Activated T-cell treated with anti-CD3 and anti-CD28 coated beads for 4 hours (primary cell): ENCODE data around the gene P3H3.
A peak's percentile ranks its signal among the peaks of the same experiment; 100 is the strongest.

Experiments
- DNase-seq: peaks from one replicate; pipeline ENCODE4 v3.0.0-alpha.2; 2020

Gene P3H3

GRCh38 chr12:6826734-6827436, 1.3 kb upstream of the P3H3 start:
- no peak for DNase-seq

- DNase-seq = peak; percentile 42
These were observed 733 bp upstream of the P3H3 start for GRCh38 chr12:6827437-6827911.

- DNase-seq = peak; percentile 36
These were observed 751 bp downstream of the P3H3 start for GRCh38 chr12:6828781-6829535.

GRCh38 chr12:6829536-6830220, 1.5 kb downstream of the P3H3 start:
- no peak for DNase-seq

- no peak for DNase-seq
These were observed 2.2 kb downstream of the P3H3 start for GRCh38 chr12:6830286-6830890.

GRCh38 chr12:6830999-6831398, 2.8 kb downstream of the P3H3 start:
- no peak for DNase-seq

- DNase-seq = no peak
These were observed 3.3 kb downstream of the P3H3 start for GRCh38 chr12:6831450-6831995.

GRCh38 chr12:6832125-6832524, 3.9 kb downstream of the P3H3 start:
- no peak for DNase-seq

GRCh38 chr12:6833189-6833890, 5.1 kb downstream of the P3H3 start:
- DNase-seq = no peak

GRCh38 chr12:6834254-6834653, 6.0 kb downstream of the P3H3 start:
- DNase-seq = no peak

GRCh38 chr12:6834873-6835272, 6.7 kb downstream of the P3H3 start:
- DNase-seq = no peak

- no peak for DNase-seq
These were observed 8.6 kb downstream of the P3H3 start for GRCh38 chr12:6836851-6837250.

GRCh38 chr12:6837370-6838060, 9.3 kb downstream of the P3H3 start:
- DNase-seq = no peak

- no peak for DNase-seq
These were observed 10.6 kb downstream of the P3H3 start for GRCh38 chr12:6838854-6839253.

GRCh38 chr12:6839482-6840201, 11.4 kb downstream of the P3H3 start:
- no peak for DNase-seq

- no peak for DNase-seq
These were observed 12.1 kb downstream of the P3H3 start for GRCh38 chr12:6840330-6840729.

GRCh38 chr12:6840761-6841515, 12.7 kb downstream of the P3H3 start, which contains the start of gene GNB3:
GNB3 (plus strand) TSS chr12:6840925; CDS start chr12:6841288, 363 bp downstream.
- DNase-seq = no peak

- no peak for DNase-seq
These were observed 13.9 kb downstream of the P3H3 start for GRCh38 chr12:6842075-6842474.

GRCh38 chr12:6843118-6843902, 15.1 kb downstream of the P3H3 start:
- no peak for DNase-seq
